Effector CD8-positive, alpha-beta T cell (primary cell): ENCODE data around the gene FCHO2.
"Not testable (repeated sequence)": the region's sequence is repeated elsewhere in the genome, so short reads cannot be mapped to it uniquely, and the experiment has no call there.

Source experiments
- DNase-seq: peaks from one replicate; lab custom pipeline; 2025; lab: John Stamatoyannopoulos, UW

Gene FCHO2

DNA sequence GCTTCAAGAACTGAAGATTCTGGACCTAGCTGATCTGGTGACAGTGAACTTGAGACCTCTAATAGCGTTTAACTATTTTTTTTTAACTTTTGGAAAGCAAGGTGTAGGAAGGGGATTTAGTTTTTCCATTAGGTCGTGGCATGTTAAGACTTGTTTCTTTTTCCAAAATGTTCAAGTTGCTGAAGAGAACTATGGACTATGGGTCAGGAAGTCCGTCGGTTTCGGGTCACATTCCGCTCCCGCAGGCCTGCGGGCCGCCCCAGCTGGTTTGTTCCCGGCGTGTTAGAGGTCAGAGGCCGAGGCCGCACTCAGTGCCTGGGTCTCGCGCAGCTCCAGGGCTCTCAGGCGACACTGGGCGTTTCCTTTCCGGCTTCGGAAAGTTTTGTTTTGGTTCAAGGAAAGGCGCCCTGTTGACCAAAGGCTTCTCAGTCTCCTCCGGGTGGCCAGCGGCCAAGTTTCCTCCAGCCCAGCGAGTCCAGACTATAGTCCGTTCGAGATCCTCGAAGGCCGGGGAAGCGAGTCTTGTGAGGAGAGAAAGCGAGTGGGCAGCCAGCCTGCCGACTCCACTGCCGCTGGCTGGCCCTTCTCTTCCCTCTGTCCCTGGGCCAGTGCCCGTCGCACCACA, 586 bp upstream of the FCHO2 start:
- no peak for DNase-seq

DNA sequence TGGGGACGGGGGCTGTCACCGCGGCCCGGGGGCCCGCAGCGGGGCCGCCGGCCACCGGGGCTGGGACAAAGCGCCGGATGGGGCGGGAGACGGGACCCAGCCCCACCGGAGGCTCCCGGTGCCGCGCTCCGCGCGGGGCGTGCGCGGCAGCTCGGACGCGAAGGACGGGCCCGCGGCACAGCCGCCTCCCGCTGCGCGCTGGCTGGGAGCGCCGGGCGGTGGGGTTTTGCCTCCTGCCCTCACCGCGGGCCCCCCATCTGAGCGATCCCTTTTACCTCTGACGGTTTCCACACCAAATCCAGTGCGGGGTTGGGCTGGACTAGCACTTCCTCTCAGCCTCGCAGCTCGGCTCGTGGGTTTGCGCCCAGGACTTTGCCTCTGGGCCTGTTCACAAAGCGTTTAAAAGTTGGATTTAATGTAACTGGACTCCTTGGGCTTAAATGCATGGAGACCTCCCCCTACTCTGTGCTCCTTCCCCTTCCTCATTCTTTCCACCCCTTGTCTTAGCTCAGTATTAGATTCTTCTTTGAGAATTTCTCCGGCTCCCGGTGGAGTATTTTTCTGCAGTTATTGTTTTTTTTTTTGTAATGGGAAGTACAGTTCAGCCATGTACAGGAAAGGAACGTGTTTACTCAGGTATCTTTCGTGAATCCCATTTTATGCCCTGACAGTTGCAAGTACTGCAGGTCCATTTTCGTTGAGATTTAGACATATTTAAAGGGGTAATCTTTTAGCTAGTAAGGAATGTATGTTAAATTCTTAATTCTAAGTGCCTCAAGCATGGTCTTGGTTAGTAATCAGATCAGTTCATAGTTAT, 691 bp downstream of the FCHO2 start:
- peak; percentile 3 for DNase-seq

DNA sequence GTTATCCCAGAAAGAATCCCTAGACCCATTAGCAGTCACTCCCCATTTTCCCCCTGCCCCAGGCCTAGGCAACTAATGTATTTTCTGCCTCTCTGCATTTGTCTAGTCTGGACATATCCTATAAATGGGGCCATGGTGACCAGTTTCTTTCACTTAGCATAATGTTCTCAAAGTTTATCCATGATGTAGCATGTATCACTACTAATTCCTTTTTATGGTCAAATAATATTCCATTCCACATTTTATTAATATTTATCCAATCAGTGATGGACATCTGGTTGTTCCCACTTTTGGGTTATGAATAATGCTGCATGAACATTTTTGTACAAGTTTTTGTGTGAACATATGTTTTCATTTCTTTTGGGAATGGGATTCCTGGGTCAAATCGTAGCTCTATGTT, 1.5 kb downstream of the FCHO2 start:
- DNase-seq = no peak

DNA sequence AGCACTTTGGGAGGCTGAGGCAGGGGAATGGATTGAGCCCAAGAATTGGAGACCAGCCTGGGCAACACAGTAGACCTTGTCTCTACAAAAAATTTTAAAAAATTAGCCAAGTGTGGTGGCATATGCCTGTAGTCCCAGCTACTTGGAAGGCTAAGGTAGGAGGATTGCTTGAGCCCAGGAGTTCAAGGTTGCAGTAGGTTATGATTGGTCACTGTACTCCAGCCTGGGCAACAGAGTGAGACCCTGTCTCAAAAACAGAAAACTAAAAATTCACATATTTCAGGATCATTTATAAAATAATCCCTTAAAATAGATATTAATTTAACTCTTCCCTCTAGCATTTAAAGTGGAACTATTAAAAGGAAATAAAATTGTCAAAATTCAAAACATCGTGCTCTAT, 3.4 kb downstream of the FCHO2 start:
- DNase-seq = no peak

DNA sequence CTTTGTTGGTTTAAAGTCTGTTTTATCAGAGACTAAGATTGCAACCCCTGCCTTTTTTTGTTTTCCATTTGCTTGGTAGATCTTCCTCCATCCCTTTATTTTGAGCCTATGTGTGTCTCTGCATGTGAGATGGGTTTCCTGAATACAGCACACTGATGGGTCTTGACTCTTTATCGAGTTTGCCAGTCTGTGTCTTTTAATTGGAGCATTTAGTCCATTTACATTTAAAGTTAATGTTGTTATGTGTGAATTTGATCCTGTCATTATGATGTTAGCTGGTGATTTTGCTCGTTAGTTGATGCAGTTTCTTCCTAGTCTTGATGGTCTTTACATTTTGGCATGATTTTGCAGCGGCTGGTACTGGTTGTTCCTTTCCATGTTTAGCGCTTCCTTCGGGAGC, 18.6 kb downstream of the FCHO2 start:
- not testable (repeated sequence) for DNase-seq

DNA sequence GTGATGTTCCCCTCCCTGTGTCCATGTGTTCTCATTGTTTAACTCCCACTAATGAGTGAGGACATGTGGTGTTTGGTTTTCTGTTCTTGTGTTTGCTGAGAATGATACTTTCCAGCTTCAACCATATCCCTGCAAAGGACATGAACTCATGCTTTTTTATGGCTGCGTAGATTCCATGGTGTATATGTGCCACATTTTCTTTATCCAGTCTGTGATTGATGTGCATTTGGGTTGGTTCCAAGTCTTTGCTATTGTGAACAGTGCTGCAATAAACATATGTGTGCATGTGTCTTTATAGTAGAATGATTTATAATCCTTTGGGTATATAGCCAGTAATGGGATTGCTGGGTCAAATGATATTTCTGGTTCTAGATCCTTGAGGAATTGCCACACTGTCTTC, 21.0 kb downstream of the FCHO2 start:
- not testable (repeated sequence) for DNase-seq

DNA sequence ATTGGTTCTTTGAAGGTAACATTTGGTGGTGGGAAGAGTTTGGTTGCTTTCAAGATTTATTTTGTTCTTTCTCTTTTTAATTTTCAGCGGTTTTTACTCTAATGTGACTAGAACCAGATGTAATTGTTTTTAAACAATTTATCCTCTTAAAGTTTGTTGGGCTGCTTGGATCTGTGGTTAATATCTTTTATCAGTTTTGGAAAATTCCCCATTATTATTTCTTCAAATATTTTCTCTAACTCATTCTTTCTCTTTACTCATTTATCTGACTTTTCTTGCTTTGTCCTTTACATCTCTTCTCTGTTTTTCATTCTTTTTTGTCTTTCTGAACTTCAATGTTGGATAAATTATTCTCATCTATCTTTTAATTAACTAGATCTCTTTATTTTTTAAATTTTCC, 29.9 kb downstream of the FCHO2 start:
- no peak for DNase-seq

DNA sequence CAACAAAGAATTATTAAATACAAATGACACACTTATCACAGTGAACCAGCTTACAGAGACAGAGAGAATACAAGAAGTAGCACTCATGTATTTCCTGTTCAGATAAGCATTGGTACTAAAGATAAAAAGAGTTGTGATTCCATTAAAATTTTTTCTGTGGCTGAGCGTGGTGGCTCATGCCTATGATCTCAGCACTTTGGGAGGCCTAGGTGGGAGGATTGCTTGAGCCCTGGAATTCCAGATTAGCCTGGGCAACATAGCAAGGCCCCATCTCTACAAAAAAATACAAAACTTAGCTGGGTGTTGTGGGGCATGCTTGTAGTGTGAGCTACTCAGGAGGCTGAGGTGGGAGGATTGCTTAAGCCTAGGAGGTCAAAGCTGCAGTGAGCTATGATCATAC, 32.9 kb downstream of the FCHO2 start:
- DNase-seq = no peak

DNA sequence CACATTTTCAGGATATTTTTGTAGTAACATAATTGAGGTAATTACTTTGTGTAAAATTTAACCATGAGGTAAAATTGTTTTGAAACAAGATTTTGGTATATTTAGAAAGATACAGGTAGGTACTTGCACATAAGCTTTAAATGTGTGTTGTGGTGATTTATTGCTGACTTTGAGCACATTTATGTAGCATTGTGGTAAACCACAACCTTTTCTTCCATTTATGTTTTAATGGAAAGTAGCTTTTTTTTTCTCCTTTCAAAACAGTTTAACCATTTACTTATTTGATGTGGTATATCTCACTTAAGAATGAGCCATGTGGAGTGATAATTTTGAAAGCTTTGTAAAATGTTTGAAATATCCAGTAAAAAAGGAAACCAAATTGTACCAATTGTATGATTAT, 35.6 kb downstream of the FCHO2 start:
- DNase-seq = no peak

DNA sequence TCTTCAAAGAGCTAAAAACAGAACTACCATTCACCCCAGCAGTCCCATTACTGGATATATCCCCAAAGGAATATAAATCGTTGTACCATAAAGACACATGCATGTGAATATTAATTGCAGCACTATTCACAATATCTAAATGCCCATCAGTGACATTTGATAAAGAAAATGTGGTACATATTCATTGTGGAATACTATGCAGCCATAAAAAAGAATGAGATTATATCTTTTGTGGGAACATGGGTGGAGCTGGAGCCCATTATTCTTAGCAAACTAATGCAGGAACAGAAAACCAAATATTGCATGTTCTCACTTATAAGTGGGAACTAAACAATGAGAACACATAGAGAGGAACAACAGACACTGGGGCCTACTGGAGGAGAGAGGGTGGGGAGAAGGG, 38.7 kb downstream of the FCHO2 start:
- DNase-seq = no peak

DNA sequence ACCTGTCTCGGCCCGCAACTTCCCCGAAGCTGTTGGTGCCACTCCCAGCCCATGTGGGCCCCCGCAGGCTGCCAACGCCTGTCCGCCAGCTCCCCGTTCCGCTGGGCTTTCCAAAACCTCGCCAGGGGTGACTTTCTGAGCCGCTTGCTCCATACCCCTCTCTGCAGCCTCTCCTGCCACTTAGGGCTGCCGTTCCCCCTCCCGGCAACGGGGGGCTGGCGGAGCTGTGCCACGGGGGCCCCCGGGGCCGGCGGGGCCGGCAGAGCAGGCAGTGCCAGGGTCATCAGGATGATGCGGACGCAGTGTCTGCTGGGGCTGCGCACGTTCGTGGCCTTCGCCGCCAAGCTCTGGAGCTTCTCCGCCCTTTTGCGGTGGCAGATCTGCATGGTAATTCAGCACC, 40.8 kb downstream of the FCHO2 start:
- no peak for DNase-seq

DNA sequence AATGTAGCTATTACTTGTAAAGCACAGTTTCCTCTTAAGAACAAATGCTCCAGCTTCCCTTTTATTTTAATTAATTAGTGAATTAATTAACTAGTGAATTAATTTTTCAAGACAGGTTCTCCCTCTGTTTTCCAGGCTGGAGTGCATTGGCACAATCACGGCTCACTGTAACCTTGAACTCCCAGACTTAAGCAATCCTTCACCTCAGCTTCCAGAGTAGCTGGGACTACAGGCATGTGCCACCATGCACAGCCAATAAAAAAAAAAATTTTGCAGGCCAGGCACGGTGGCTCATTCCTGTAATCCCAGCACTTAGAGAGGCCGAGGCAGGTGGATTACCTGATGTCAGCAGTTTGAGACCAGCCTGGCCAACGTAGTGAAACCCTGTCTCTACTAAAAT, 44.1 kb downstream of the FCHO2 start:
- no peak for DNase-seq

DNA sequence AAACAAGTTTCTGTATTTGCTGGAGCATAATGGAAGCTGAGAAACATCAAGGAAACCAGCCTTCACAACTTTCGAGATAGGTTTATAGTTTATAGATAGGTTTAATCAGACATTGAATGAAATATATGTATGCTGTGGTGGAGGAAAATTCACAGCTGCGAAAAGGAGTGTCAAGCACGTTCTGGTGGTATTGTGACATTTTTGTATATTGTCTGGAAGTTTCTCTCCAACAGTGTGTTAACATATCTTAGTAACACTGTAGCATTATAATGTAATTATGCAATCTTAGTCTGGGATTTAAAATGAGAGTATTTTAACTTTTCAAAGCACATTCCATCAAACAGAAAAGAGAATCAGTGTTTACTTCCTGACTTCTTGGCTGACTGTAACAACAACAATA, 50.0 kb downstream of the FCHO2 start:
- DNase-seq = no peak

DNA sequence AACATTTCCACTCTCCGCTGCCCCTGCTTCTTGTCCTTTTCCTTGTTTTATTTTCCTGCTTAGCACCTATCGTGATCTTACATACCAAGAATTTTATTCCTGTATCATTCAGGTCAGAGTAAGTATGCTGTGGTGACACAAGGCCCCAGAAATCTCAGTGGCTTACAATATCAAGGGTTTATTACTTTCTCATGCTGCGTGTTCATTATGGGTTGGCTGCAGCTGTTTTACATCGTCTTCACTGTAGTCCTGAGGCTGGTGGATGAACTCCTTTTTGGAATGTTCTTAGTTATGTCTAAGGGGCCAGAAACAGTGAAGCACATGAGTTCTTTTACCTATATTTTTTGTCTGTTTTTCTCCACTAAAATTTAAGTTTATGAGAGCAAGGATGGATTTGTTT, 51.2 kb downstream of the FCHO2 start:
- no peak for DNase-seq

DNA sequence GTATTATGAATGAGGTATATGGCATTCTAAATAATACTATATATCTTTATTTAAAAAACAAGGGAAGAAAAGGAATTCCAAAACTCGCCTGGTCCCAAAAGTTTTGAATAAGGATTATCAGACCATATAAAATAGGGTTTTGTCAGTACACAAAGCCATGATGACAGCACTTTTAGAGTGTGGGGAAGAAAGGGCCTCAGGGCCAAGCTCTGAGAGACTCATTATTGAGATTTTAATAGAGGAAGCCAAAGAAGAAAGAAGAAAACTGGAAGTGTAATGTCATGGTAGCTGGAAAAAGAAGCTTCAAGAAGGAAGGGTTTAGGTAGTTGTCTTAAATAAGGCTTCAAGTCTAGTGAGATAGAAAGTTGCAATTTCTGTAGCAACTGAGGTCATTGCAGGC, 53.0 kb downstream of the FCHO2 start:
- no peak for DNase-seq

DNA sequence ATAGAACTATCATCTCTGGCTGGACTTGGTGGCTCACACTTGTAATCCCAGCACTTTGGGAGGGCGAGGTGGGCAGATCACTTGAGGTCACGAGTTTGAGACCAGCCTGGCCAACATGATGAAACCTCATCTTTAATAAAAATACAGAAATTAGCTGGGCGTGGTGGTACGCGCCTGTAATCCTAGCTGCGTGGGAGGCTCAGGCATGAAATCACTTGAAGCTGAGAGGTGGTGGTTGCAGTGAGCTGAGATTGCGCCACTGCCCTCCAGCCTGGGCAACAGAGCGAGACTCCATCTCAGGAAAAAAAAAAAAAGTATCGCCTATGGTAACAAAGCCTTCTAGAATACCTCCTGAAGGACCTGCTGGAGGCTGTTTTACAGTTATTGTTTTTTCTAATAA, 55.8 kb downstream of the FCHO2 start:
- DNase-seq = not testable (repeated sequence)

DNA sequence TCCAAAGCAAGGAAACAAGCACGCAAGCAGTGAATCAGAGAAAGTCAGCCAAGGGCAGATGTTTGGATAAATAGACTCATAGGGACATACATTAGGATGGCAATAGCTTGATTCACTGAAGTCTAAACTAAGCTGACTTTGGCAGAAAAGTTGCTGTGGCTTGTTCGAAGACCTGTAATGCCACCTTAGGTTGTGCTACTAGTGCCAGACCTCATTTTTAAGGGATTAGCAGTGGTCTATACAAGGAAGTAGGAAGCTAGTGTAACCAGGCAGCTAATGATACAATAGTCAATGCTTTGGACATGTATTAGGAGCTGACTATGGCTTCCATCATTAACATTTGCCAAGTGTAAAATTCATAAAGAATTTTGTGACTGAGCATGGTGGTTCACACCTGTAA, 63.1 kb downstream of the FCHO2 start:
- DNase-seq = no peak

DNA sequence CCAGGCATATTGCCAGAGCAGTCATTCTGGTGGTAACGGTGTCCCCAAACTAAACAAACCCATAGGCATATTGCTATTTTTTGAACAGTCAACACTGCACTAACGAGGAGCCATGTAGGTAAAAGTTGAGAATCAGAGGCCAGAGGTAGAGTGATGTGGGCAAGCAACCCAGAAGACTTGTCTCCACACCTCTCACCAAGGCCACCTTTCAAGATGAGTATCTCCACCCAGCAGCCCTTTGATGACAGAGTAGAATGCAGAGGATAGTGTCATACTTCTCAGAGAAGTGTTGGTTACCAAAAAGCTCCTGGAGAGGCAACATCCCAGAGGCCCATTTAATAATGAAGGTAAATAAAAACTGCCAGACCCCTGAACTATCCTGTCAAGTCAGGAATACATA, 63.9 kb downstream of the FCHO2 start:
- no peak for DNase-seq

DNA sequence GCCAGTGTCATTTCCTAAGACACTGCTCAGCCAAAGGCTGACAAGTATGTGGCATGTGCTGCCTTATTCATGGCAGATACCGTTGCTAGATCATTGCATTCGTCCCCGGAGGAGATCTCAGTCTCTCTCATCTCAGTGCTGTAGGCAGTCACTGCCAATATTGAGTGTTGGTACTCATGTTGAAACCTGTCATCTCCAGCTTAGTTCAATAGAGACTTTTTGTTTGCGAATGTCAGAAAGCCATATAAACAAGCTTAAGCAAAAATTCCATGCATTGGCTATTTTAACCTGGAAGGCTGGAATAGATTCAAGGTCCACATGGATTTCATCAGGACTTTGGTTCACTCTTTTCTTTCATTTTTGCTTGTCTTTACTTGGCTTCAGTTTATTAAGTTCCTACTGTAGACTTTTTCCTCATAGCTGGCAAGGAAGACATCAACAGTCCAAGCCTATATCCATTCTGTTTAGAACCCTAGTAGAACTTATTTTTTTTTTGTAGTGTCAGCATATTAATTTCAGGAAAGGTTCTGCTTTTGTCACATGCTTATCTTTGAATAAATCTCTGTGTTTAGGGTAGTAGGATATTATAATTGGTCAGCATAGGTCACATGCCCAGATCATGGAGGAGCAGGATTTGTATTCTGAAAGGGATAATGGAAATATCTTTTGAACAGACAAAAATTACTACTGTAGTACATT, 66.8 kb downstream of the FCHO2 start:
- DNase-seq = no peak

DNA sequence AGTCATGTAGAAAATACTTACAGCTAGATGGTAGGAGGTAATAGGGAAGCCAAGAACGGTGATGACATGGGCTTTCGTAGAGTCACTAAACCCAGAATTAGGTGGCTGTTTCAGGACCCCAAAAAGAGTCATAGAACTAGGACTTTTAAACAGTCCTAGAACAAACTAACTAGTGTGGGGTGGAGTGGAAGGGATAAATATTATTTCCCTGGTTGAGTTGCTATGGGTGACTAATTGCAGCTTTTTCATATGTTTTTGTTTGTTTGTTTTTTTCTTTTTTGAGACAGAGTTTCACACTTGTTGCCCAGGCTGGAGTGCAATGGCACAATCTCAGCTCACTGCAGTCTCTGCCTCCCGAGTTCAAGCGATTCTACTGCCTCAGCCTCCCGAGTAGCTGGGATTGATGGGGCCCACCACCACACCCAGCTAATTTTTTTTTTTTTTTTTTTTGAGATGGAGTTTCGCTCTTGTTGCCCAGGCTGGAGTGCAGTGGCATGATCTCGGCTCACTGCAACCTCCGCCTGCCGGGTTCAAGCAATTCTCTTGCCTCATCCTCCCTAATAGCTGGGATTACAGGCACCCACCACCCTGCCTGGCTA, 69.2 kb downstream of the FCHO2 start:
- DNase-seq = not testable (repeated sequence)

DNA sequence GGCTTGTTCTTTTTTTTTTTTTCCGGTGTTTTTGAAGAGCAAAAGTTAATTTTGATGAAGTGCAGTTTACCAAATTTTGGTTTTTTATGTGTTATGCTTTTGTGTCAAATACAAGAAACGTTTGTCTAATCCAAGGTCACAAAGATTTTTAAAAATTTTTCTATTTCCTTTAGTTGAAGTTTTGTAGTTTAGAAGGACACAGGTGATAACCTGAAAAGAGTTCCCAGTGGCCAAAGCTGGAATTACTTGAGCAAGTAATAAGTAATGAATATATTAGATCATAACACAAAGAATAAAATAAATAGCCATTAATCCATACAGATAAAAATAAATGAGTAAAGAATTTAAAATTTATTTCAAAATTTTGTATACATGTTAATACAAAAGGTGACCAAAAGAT, 71.5 kb downstream of the FCHO2 start:
- no peak for DNase-seq

DNA sequence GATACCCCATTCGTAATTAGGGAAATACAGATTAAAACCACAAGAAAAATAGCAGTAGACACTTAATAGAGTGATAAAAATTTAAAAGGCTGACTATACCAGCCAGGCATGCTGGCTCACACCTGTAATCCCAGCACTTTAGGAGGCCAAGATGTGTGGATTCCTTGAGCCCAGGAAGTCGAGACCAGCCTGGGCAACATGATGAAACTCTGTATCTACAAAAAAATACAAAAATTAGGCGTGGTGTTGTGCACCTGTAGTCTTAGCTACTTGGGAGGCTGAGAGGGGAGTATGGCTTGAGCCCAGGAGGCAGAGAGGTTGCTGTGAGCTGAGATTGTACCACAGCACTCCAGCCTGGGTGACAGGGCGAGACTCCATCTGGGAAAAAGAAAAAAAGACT, 72.0 kb downstream of the FCHO2 start:
- no peak for DNase-seq
